Effector memory CD4-positive, alpha-beta T cell (primary cell): ENCODE results near the gene PURB.
"Not testable (repeated sequence)": the region's sequence is repeated elsewhere in the genome, so short reads cannot be mapped to it uniquely, and the experiment has no call there.

Experiments
- DNase-seq, 3 donors: peaks; one replicate each; pipeline ENCODE4 v3.0.0-alpha.2; 2020
- H3K27ac ChIP-seq: 2 replicates; pipeline ENCODE4 v1.7.0; 2013; ENCODE audit warnings: mild to moderate bottlenecking, low read length, moderate library complexity; ENCODE audit not compliant: insufficient read depth, poor library complexity, severe bottlenecking
- H3K27me3 ChIP-seq: replicated peaks from 2 replicates; pipeline ENCODE4 v1.7.0; 2013; ENCODE audit warnings: mild to moderate bottlenecking, low read length; ENCODE audit not compliant: insufficient read depth, control insufficient read depth, poor library complexity, severe bottlenecking
- H3K36me3 ChIP-seq: 2 replicates; pipeline ENCODE4 v1.7.0; 2013; ENCODE audit warnings: mild to moderate bottlenecking, low read length, moderate library complexity; ENCODE audit not compliant: control insufficient read depth, insufficient read depth
- H3K4me1 ChIP-seq: 2 replicates; pipeline ENCODE4 v1.7.0; 2013; ENCODE audit warnings: low read length, mild to moderate bottlenecking; ENCODE audit not compliant: control insufficient read depth, insufficient read depth, poor library complexity, severe bottlenecking
- H3K4me3 ChIP-seq: 2 replicates; pipeline ENCODE4 v1.7.0; 2013; ENCODE audit warnings: low read length, low read depth, mild to moderate bottlenecking; ENCODE audit not compliant: insufficient read depth, poor library complexity, severe bottlenecking
- H3K9me3 ChIP-seq: 2 replicates; pipeline ENCODE4 v1.7.0; 2013; ENCODE audit warnings: mild to moderate bottlenecking, low read length, moderate library complexity; ENCODE audit not compliant: control insufficient read depth

The PURB gene

GRCh38 chr7:44881610-44882009 is 3.7 kb downstream of the PURB start:
- no peak for DNase-seq
- Histone ChIP-seq H3K9me3 (no peaks in the 10 kb centered on the region), H3K36me3 (no peaks in the 10 kb centered on the region), H3K27me3 (no peaks in the 10 kb centered on the region), H3K27ac (no peak overlapping the region), H3K4me3 (no peak overlapping the region), H3K4me1 (peaks cover 19% of the 10 kb centered on the region)

- no peaks in the 10 kb centered on the region for H3K36me3 ChIP-seq
- no peak for DNase-seq
- H3K4me3 ChIP-seq = no peak overlapping the region
- H3K27me3 ChIP-seq = no peaks in the 10 kb centered on the region
- H3K9me3 ChIP-seq = no peaks in the 10 kb centered on the region
- no peak overlapping the region for H3K27ac ChIP-seq
- H3K4me1 ChIP-seq = peaks cover 19% of the 10 kb centered on the region
These were observed 4.2 kb downstream of the PURB start for GRCh38 chr7:44881066-44881600.

GRCh38 chr7:44880317-44881018 is 4.9 kb downstream of the PURB start:
- Histone ChIP-seq H3K36me3 (no peaks in the 10 kb centered on the region), H3K4me1 (peaks cover 19% of the 10 kb centered on the region), H3K9me3 (no peaks in the 10 kb centered on the region), H3K27me3 (no peaks in the 10 kb centered on the region), H3K4me3 (no peak overlapping the region), H3K27ac (no peak overlapping the region)
- no peak for DNase-seq

GRCh38 chr7:44876393-44876792 is 8.9 kb downstream of the PURB start:
- H3K36me3 ChIP-seq = no peaks in the 10 kb centered on the region
- peaks cover 3% of the 10 kb centered on the region for H3K4me1 ChIP-seq
- H3K27me3 ChIP-seq = no peaks in the 10 kb centered on the region
- H3K9me3 ChIP-seq = no peaks in the 10 kb centered on the region
- no peak overlapping the region for H3K4me3 ChIP-seq
- no peak overlapping the region for H3K27ac ChIP-seq
- DNase-seq = no peak

- no peak for DNase-seq
- no peaks in the 10 kb centered on the region for H3K4me1 ChIP-seq
These were observed 10.1 kb downstream of the PURB start for GRCh38 chr7:44875241-44875640.

GRCh38 chr7:44872787-44873186 is 12.5 kb downstream of the PURB start:
- Histone ChIP-seq H3K9me3 (no peaks in the 10 kb centered on the region), H3K4me1 (no peaks in the 10 kb centered on the region)
- no peak for DNase-seq

More at GRCh38 chr7:44875241-44875640, 10.1 kb downstream of the PURB start:
- no peak overlapping the region for H3K27ac ChIP-seq
- no peak overlapping the region for H3K4me3 ChIP-seq
- H3K27me3 ChIP-seq = no peaks in the 10 kb centered on the region
- H3K36me3 ChIP-seq = no peaks in the 10 kb centered on the region
- no peaks in the 10 kb centered on the region for H3K9me3 ChIP-seq

GRCh38 chr7:44871918-44872317 is 13.4 kb downstream of the PURB start:
- H3K27ac ChIP-seq, DNase-seq, H3K4me3 ChIP-seq, H3K27me3 ChIP-seq, H3K4me1 ChIP-seq, H3K9me3 ChIP-seq, H3K36me3 ChIP-seq: not testable (repeated sequence)

More at GRCh38 chr7:44872787-44873186, 12.5 kb downstream of the PURB start:
- no peaks in the 10 kb centered on the region for H3K36me3 ChIP-seq
- no peak overlapping the region for H3K27ac ChIP-seq
- no peaks in the 10 kb centered on the region for H3K27me3 ChIP-seq
- no peak overlapping the region for H3K4me3 ChIP-seq

GRCh38 chr7:44870780-44871179 is 14.6 kb downstream of the PURB start:
- H3K27me3 ChIP-seq, H3K4me1 ChIP-seq, H3K36me3 ChIP-seq, H3K9me3 ChIP-seq, H3K27ac ChIP-seq, DNase-seq, H3K4me3 ChIP-seq: not testable (repeated sequence)

GRCh38 chr7:44870336-44870735 is 15.0 kb downstream of the PURB start:
- not testable (repeated sequence) for H3K9me3 ChIP-seq, H3K36me3 ChIP-seq, DNase-seq

GRCh38 chr7:44867073-44867995 is 18.0 kb downstream of the PURB start:
- Histone ChIP-seq H3K36me3 (no peaks in the 10 kb centered on the region), H3K27me3 (no peaks in the 10 kb centered on the region), H3K27ac (no peak overlapping the region), H3K4me3 (no peak overlapping the region), H3K9me3 (no peaks in the 10 kb centered on the region), H3K4me1 (no peaks in the 10 kb centered on the region)
- DNase-seq = no peak

More at GRCh38 chr7:44870336-44870735, 15.0 kb downstream of the PURB start:
- H3K27ac ChIP-seq, H3K27me3 ChIP-seq, H3K4me3 ChIP-seq, H3K4me1 ChIP-seq: not testable (repeated sequence)
